Osteocyte (in vitro differentiated cells): ENCODE results near the gene KRTAP10-10. TPM values are rescaled to one million over a fixed set of nuclear protein-coding genes. Genes with fewer than 3 reads are reported as not detected.
A peak's percentile ranks its signal among the peaks of the same experiment; 100 is the strongest.

Experiments
- DNase-seq: peaks from one replicate; pipeline ENCODE4 v3.0.0; 2021; ENCODE audit warnings: mixed read lengths; ENCODE audit not compliant: unreplicated experiment; ENCODE audit errors: extremely low spot score
- H3K27ac Mint-ChIP-seq: one replicate; pipeline ENCODE4 v1.8.0; 2021; ENCODE audit warnings: mild to moderate bottlenecking, mixed read lengths; ENCODE audit not compliant: unreplicated experiment
- H3K27me3 Mint-ChIP-seq: one replicate; pipeline ENCODE4 v1.8.0; 2021; ENCODE audit warnings: mixed read lengths; ENCODE audit not compliant: unreplicated experiment
- H3K36me3 Mint-ChIP-seq: one replicate; pipeline ENCODE4 v1.8.0; 2021; ENCODE audit warnings: mixed read lengths; ENCODE audit not compliant: unreplicated experiment
- H3K4me1 Mint-ChIP-seq: one replicate; pipeline ENCODE4 v1.8.0; 2021; ENCODE audit warnings: mixed read lengths; ENCODE audit not compliant: unreplicated experiment
- H3K4me3 Mint-ChIP-seq: one replicate; pipeline ENCODE4 v1.8.0; 2021; ENCODE audit warnings: mild to moderate bottlenecking, moderate library complexity, mixed read lengths; ENCODE audit not compliant: unreplicated experiment
- H3K9me3 Mint-ChIP-seq: one replicate; pipeline ENCODE4 v1.8.0; 2021; ENCODE audit warnings: mixed read lengths; ENCODE audit not compliant: unreplicated experiment
- CTCF ChIP-seq: fragments of 200-600 bp; sonication (generic); IDR thresholded peaks from 2 replicates; pipeline ENCODE4 v1.5.0; 2021; ENCODE audit warnings: antibody characterized with exemption, mild to moderate bottlenecking, moderate library complexity
- total RNA-seq: library from RNA; stranded (reverse); gene quantifications from 2 replicates; pipeline ENCODE4 v1.2.1, GENCODE V29; 2021

Gene KRTAP10-10
- total RNA-seq, 1 donor from 2014 or later, result not detected

- peaks cover 5% of the 10 kb centered on the region for H3K9me3 Mint-ChIP-seq
- H3K27me3 Mint-ChIP-seq, result peaks cover 41% of the 10 kb centered on the region
- H3K36me3 Mint-ChIP-seq, result no peaks in the 10 kb centered on the region
- H3K4me3 Mint-ChIP-seq, result no peak overlapping the region
- no peaks in the 10 kb centered on the region for H3K4me1 Mint-ChIP-seq
- no peak for TF ChIP-seq CTCF
- DNase-seq, result peak; percentile 82
- H3K27ac Mint-ChIP-seq, result no peak overlapping the region
These were observed 35.3 kb upstream of the KRTAP10-10 start for GRCh38 chr21:44601596-44602462.

- Mint-ChIP-seq H3K27me3 (peaks cover 41% of the 10 kb centered on the region), H3K36me3 (no peaks in the 10 kb centered on the region)
- no peak for TF ChIP-seq CTCF
These were observed 34.7 kb upstream of the KRTAP10-10 start for GRCh38 chr21:44602463-44602850.

GRCh38 chr21:44603109-44603875, 33.9 kb upstream of the KRTAP10-10 start:
- Mint-ChIP-seq H3K9me3 (peaks cover 5% of the 10 kb centered on the region), H3K36me3 (no peaks in the 10 kb centered on the region), H3K4me1 (no peaks in the 10 kb centered on the region), H3K27me3 (peaks cover 35% of the 10 kb centered on the region), H3K4me3 (no peak overlapping the region), H3K27ac (no peak overlapping the region)
- no peak for TF ChIP-seq CTCF
- peak; percentile 73 for DNase-seq

More at GRCh38 chr21:44602463-44602850, 34.7 kb upstream of the KRTAP10-10 start:
- DNase-seq, result peak; percentile 49
- Mint-ChIP-seq H3K4me3 (no peak overlapping the region), H3K27ac (no peak overlapping the region), H3K4me1 (no peaks in the 10 kb centered on the region), H3K9me3 (peaks cover 5% of the 10 kb centered on the region)

GRCh38 chr21:44603911-44604310, 33.2 kb upstream of the KRTAP10-10 start:
- no peak overlapping the region for H3K27ac Mint-ChIP-seq
- peaks cover 31% of the 10 kb centered on the region for H3K27me3 Mint-ChIP-seq
- H3K4me1 Mint-ChIP-seq, result no peaks in the 10 kb centered on the region
- peaks cover 8% of the 10 kb centered on the region for H3K9me3 Mint-ChIP-seq
- H3K36me3 Mint-ChIP-seq, result no peaks in the 10 kb centered on the region
- peak; percentile 53 for DNase-seq
- H3K4me3 Mint-ChIP-seq, result no peak overlapping the region
- no peak for TF ChIP-seq CTCF

- Mint-ChIP-seq H3K27me3 (peaks cover 25% of the 10 kb centered on the region), H3K36me3 (no peaks in the 10 kb centered on the region), H3K4me3 (no peak overlapping the region), H3K27ac (no peak overlapping the region), H3K4me1 (no peaks in the 10 kb centered on the region), H3K9me3 (peaks cover 25% of the 10 kb centered on the region)
- no peak for TF ChIP-seq CTCF
- DNase-seq, result peak; percentile 27
These were observed 30.7 kb upstream of the KRTAP10-10 start for GRCh38 chr21:44606495-44606894.
